Liver (tissue), 9 donors: ENCODE measurements around the gene PGBD5. TPM values are rescaled to one million over a fixed set of nuclear protein-coding genes. Genes with fewer than 3 reads are reported as not detected.

Experiments used
- DNase-seq: peaks from one replicate; pipeline ENCODE4 v3.0.0-alpha.2; 2017; ENCODE audit warnings: low spot score
- H3K27ac ChIP-seq, 2 donors: one replicate each; pipeline ENCODE4 v1.7.0; 2013; ENCODE audit warnings: inconsistent platforms in 2 of 2, low read length in 2 of 2, control low read depth in 1 of 2, low read depth in 1 of 2, mild to moderate bottlenecking in 1 of 2
- H3K27me3 ChIP-seq, 4 donors: one replicate each; pipeline versions ENCODE4 v1.6.1 to v1.7.0; 2013; ENCODE audit warnings: low read length in 3 of 4, inconsistent platforms in 1 of 4, mild to moderate bottlenecking in 1 of 4, moderate library complexity in 1 of 4; ENCODE audit not compliant: control insufficient read depth in 4 of 4, insufficient read depth in 4 of 4
- H3K36me3 ChIP-seq, 4 donors: one replicate each; pipeline versions ENCODE4 v1.6.1 to v1.7.0; 2013; ENCODE audit warnings: low read length in 3 of 4, mild to moderate bottlenecking in 3 of 4, low read depth in 1 of 4, moderate library complexity in 1 of 4; ENCODE audit not compliant: control insufficient read depth in 4 of 4, insufficient read depth in 3 of 4
- H3K4me1 ChIP-seq, 4 donors: one replicate each; pipeline versions ENCODE4 v1.6.1 to v1.7.0; 2013; ENCODE audit warnings: low read length in 3 of 4, mild to moderate bottlenecking in 3 of 4, moderate library complexity in 1 of 4; ENCODE audit not compliant: control insufficient read depth in 4 of 4, insufficient read depth in 4 of 4
- H3K4me3 ChIP-seq, 3 donors: one replicate each; pipeline versions ENCODE4 v1.6.1 to v1.7.0; 2013; ENCODE audit warnings: low read length in 3 of 3, control low read depth in 1 of 3, low read depth in 1 of 3, mild to moderate bottlenecking in 1 of 3
- H3K9ac ChIP-seq, 2 donors: one replicate each; pipeline ENCODE4 v1.7.0; 2013; ENCODE audit warnings: low read length in 2 of 2, mild to moderate bottlenecking in 2 of 2, moderate library complexity in 2 of 2, control low read depth in 1 of 2, low read depth in 1 of 2
- H3K9me3 ChIP-seq, 4 donors: one replicate each; pipeline versions ENCODE4 v1.6.1 to v1.7.0; 2013; ENCODE audit warnings: low read length in 3 of 4; ENCODE audit not compliant: control insufficient read depth in 4 of 4
- EGR1 ChIP-seq, 2 donors: IDR thresholded peaks; 2 replicates each; pipeline ENCODE4 v1.6.1; 2016 to 2018; ENCODE audit warnings: antibody characterized with exemption in 2 of 2, low read depth in 2 of 2
- FOXA1 ChIP-seq: IDR thresholded peaks from 2 replicates; pipeline ENCODE4 v1.6.1; 2016; ENCODE audit warnings: antibody characterized with exemption
- FOXA2 ChIP-seq: IDR thresholded peaks from 2 replicates; pipeline ENCODE4 v1.6.1; 2016; ENCODE audit warnings: antibody characterized with exemption
- GABPA ChIP-seq, 2 donors: IDR thresholded peaks in 1 of 2; conservative IDR thresholded peaks in 1 of 2; 2 replicates each; pipeline ENCODE4 v1.6.1; 2016; ENCODE audit warnings: antibody characterized with exemption in 2 of 2, mild to moderate bottlenecking in 1 of 2, moderate library complexity in 1 of 2
- HNF4A ChIP-seq, 2 donors: conservative IDR thresholded peaks; 2 replicates each; pipeline ENCODE4 v1.6.1; 2016; ENCODE audit warnings: antibody characterized with exemption in 2 of 2, mild to moderate bottlenecking in 2 of 2
- JUND ChIP-seq, 2 donors: IDR thresholded peaks; 2 replicates each; pipeline ENCODE4 v1.6.1; 2016; ENCODE audit warnings: antibody characterized with exemption in 2 of 2
- RAD21 ChIP-seq, 2 donors: IDR thresholded peaks; 2 replicates each; pipeline ENCODE4 v1.6.1; 2016; ENCODE audit warnings: antibody characterized with exemption in 2 of 2, mild to moderate bottlenecking in 2 of 2
- RXRA ChIP-seq, 2 donors: IDR thresholded peaks; 2 replicates each; pipeline ENCODE4 v1.6.1; 2017 to 2018; ENCODE audit warnings: antibody characterized with exemption in 2 of 2, mild to moderate bottlenecking in 1 of 2
- TAF1 ChIP-seq: conservative IDR thresholded peaks from 2 replicates; pipeline ENCODE4 v1.6.1; 2016; ENCODE audit warnings: antibody characterized with exemption, mild to moderate bottlenecking
- YY1 ChIP-seq: IDR thresholded peaks from 2 replicates; pipeline ENCODE4 v1.6.1; 2016; ENCODE audit warnings: antibody characterized with exemption, mild to moderate bottlenecking
- WGBS: extraction: QIAGEN DNeasy Blood & Tissue Kit; methylation state at CpG from one replicate; pipeline ENCODE4 v1.1.7; 2013; 5-methylcytosine and 5-hydroxymethylcytosine counted together
- polyA plus RNA-seq, 2 donors: library from polyadenylated mRNA; stranded (reverse) in 1 of 2; unstranded in 1 of 2; fragments of 200-250 nt in 1 of 2; fragments of >200 nt in 1 of 2; fragmentation: Nextera tagmentation in 1 of 2; extraction: Ambion mirVana in 1 of 2; gene quantifications; one replicate each; pipeline versions ENCODE4 v1.2.1 to v1.2.3, GENCODE V29; 2013 to 2015
- total RNA-seq, 2 donors: library from RNA; depleted of rRNA; stranded (reverse); fragments of >200 nt; gene quantifications; one replicate each; pipeline ENCODE4 v1.2.3, GENCODE V29; 2014
- TF ChIP-seq, protein P1 (sequence below): IDR thresholded peaks from 2 replicates; pipeline ENCODE4 v1.6.1; 2016; ENCODE audit warnings: antibody characterized with exemption
- TF ChIP-seq, protein P2 (sequence below): IDR thresholded peaks from 2 replicates; pipeline ENCODE4 v1.6.1; 2016; ENCODE audit warnings: antibody characterized with exemption
- TF ChIP-seq, protein P3 (sequence below): IDR thresholded peaks from 2 replicates; pipeline ENCODE4 v1.6.1; 2016; ENCODE audit warnings: antibody characterized with exemption, mild to moderate bottlenecking
- TF ChIP-seq, protein P4 (sequence below): IDR thresholded peaks from 2 replicates; pipeline ENCODE4 v1.6.1; 2016; ENCODE audit warnings: antibody characterized with exemption
- donor health status: healthy.
- donor health status: healthy.
- donor health status: healthy.
- donor health status: healthy.
- donor health status: healthy.

The PGBD5 gene
- total and polyA plus RNA-seq, 4 donors: 0.88 to 5.4 (median 2.7) TPM

DNA sequence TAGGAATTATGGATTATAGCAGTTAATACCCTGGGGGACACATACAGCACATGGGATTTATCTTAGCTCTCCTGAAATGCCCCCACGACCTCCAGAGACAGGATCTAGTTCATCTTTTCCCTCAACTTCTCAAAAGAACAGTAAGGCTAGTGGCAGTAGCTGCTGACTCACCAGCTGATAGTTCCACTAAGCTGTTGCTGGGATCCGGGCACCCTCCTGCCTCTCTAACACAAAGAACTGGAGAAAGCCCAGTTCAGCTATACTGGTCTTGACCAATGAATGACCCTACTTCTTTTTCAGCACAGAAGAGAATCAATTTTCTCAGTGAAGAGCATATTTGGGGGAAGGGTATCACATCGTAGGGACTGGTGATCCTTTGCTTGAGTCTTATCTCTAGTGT, 84.1 kb downstream of the PGBD5 start:
- Histone ChIP-seq H3K36me3 (no peaks in the 10 kb centered on the region), H3K4me1 (peaks cover 3 to 16% (median 11%) of the 10 kb centered on the region in 4 donors), H3K27me3 (no peaks in the 10 kb centered on the region), H3K9ac (no peak overlapping the region), H3K4me3 (no peak overlapping the region), H3K27ac (no peak overlapping the region), H3K9me3 (no peaks in the 10 kb centered on the region)
- 70% methylated on average over 3 of the region's 3 CpGs for WGBS
- no peak for TF ChIP-seq TAF1
- TF ChIP-seq, protein P1, sequence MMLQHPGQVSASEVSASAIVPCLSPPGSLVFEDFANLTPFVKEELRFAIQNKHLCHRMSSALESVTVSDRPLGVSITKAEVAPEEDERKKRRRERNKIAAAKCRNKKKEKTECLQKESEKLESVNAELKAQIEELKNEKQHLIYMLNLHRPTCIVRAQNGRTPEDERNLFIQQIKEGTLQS: no peak
- TF ChIP-seq, protein P2, sequence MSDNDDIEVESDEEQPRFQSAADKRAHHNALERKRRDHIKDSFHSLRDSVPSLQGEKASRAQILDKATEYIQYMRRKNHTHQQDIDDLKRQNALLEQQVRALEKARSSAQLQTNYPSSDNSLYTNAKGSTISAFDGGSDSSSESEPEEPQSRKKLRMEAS: no peak
- TF ChIP-seq HNF4A (conservative IDR thresholded peaks at IDR 0.05): no peak
- TF ChIP-seq RAD21 (IDR thresholded peaks at IDR 0.05): no peak
- TF ChIP-seq FOXA1: no peak
- no peak for TF ChIP-seq GABPA (IDR thresholded peaks at IDR 0.05 in 1 of 2, conservative IDR thresholded peaks at IDR 0.05 in 1 of 2)
- no peak for TF ChIP-seq YY1
- TF ChIP-seq, protein P3, sequence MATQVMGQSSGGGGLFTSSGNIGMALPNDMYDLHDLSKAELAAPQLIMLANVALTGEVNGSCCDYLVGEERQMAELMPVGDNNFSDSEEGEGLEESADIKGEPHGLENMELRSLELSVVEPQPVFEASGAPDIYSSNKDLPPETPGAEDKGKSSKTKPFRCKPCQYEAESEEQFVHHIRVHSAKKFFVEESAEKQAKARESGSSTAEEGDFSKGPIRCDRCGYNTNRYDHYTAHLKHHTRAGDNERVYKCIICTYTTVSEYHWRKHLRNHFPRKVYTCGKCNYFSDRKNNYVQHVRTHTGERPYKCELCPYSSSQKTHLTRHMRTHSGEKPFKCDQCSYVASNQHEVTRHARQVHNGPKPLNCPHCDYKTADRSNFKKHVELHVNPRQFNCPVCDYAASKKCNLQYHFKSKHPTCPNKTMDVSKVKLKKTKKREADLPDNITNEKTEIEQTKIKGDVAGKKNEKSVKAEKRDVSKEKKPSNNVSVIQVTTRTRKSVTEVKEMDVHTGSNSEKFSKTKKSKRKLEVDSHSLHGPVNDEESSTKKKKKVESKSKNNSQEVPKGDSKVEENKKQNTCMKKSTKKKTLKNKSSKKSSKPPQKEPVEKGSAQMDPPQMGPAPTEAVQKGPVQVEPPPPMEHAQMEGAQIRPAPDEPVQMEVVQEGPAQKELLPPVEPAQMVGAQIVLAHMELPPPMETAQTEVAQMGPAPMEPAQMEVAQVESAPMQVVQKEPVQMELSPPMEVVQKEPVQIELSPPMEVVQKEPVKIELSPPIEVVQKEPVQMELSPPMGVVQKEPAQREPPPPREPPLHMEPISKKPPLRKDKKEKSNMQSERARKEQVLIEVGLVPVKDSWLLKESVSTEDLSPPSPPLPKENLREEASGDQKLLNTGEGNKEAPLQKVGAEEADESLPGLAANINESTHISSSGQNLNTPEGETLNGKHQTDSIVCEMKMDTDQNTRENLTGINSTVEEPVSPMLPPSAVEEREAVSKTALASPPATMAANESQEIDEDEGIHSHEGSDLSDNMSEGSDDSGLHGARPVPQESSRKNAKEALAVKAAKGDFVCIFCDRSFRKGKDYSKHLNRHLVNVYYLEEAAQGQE: no peak
- TF ChIP-seq JUND (IDR thresholded peaks at IDR 0.05): no peak
- TF ChIP-seq EGR1 (IDR thresholded peaks at IDR 0.05; ENCODE audit: low read depth in 2 of 2): no peak
- TF ChIP-seq, protein P4, sequence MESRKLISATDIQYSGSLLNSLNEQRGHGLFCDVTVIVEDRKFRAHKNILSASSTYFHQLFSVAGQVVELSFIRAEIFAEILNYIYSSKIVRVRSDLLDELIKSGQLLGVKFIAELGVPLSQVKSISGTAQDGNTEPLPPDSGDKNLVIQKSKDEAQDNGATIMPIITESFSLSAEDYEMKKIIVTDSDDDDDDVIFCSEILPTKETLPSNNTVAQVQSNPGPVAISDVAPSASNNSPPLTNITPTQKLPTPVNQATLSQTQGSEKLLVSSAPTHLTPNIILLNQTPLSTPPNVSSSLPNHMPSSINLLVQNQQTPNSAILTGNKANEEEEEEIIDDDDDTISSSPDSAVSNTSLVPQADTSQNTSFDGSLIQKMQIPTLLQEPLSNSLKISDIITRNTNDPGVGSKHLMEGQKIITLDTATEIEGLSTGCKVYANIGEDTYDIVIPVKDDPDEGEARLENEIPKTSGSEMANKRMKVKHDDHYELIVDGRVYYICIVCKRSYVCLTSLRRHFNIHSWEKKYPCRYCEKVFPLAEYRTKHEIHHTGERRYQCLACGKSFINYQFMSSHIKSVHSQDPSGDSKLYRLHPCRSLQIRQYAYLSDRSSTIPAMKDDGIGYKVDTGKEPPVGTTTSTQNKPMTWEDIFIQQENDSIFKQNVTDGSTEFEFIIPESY: no peak
- no peak for TF ChIP-seq RXRA (IDR thresholded peaks at IDR 0.05)
- no peak for TF ChIP-seq FOXA2
- no peak for DNase-seq

DNA sequence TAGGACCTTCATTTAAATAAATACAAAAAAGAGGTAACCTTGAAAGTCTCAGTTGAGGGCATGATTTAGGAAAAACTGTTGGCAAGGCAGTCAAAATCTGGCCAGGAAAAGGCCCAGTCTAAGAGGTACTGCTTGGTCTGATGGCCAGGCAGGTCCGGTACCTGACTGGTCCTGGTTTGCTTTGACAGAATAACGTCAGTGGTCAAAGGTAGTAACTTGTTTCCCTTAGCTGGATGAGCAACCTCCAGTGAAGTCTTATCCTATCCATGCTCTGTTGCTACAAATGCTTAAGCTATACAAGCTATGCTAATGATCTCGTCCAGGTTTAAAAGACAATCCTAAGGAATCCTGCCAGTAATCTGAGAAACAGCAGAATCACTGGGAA, 85.0 kb downstream of the PGBD5 start:
- Histone ChIP-seq H3K36me3 (no peaks in the 10 kb centered on the region), H3K9me3 (no peaks in the 10 kb centered on the region), H3K4me3 (no peak overlapping the region), H3K4me1 (peaks cover 3 to 16% (median 11%) of the 10 kb centered on the region in 4 donors), H3K27ac (no peak overlapping the region), H3K27me3 (no peaks in the 10 kb centered on the region), H3K9ac (no peak overlapping the region)
- no peak for DNase-seq
- TF ChIP-seq YY1: no peak
- TF ChIP-seq, protein P3: no peak
- no peak for TF ChIP-seq JUND (IDR thresholded peaks at IDR 0.05)
- WGBS: 45% methylated on average over 3 of the region's 3 CpGs
